ENCODE data around the gene CFAP70.

GRCh38 chr10:73366381-73367298, 8.0 kb upstream of the CFAP70 start:
- TF ChIP-seq EZH2 (IDR thresholded peaks at IDR 0.05; ENCODE audit: low read length, unreplicated experiment): no peak
- TF ChIP-seq CTCF (conservative IDR thresholded peaks at IDR 0.05; ENCODE audit: low read depth, low read length): no peak
